ENCODE measurements around the gene NR4A1. TPM values are rescaled to one million over a fixed set of nuclear protein-coding genes. Genes with fewer than 3 reads are reported as not detected.

Gene NR4A1
- polyA plus RNA-seq (ENCODE audit: insufficient read depth in 1 of 5, insufficient read length in 5 of 5, low replicate concordance in 1 of 5) = 100 to 1,000 TPM in 2 of 5 donors, 10 to 100 TPM in 3; 16.6 to 160 (median 69.9) TPM
- long read RNA-seq, donor 1, full-length matches to known transcripts = 21 of 26 reads
- long read RNA-seq, donor 1, partial matches to known transcripts = 5 of 26 reads
- long read RNA-seq, donor 1, other reads (novel, unspliced or antisense) = 0 of 26 reads
- long read RNA-seq, donor 2, full-length matches to known transcripts = 14 of 22 reads
- long read RNA-seq, donor 2, partial matches to known transcripts = 8 of 22 reads
- long read RNA-seq, donor 2, other reads (novel, unspliced or antisense) = 0 of 22 reads
- long read RNA-seq, donor 3, full-length matches to known transcripts = 4 of 12 reads
- long read RNA-seq, donor 3, partial matches to known transcripts = 8 of 12 reads
- long read RNA-seq, donor 3, other reads (novel, unspliced or antisense) = 0 of 12 reads
- long read RNA-seq, donor 4, full-length matches to known transcripts = 6 of 6 reads
- long read RNA-seq, donor 4, partial matches to known transcripts = 0 of 6 reads
- long read RNA-seq, donor 4, other reads (novel, unspliced or antisense) = 0 of 6 reads
- long read RNA-seq, donor 5, full-length matches to known transcripts = 13 of 13 reads
- long read RNA-seq, donor 5, partial matches to known transcripts = 0 of 13 reads
- long read RNA-seq, donor 5, other reads (novel, unspliced or antisense) = 0 of 13 reads
- long read RNA-seq, donor 6, full-length matches to known transcripts = 74 of 94 reads
- long read RNA-seq, donor 6, partial matches to known transcripts = 20 of 94 reads
- long read RNA-seq, donor 6, other reads (novel, unspliced or antisense) = 0 of 94 reads
- long read RNA-seq, donor 7, full-length matches to known transcripts = 62 of 70 reads
- long read RNA-seq, donor 7, partial matches to known transcripts = 8 of 70 reads
- long read RNA-seq, donor 7, other reads (novel, unspliced or antisense) = 0 of 70 reads
- long read RNA-seq, donor 8, full-length matches to known transcripts = 6 of 6 reads
- long read RNA-seq, donor 8, partial matches to known transcripts = 0 of 6 reads
- long read RNA-seq, donor 8, other reads (novel, unspliced or antisense) = 0 of 6 reads

- DNase-seq = peak; percentile 95 to 96
Measured at GRCh38 chr12:52050758-52051541, at the start of gene NR4A1. TSS of gene NR4A1 (plus strand) at chr12:52051442. CDS start at chr12:52054329, 2,887 bp downstream.

GRCh38 chr12:52003016-52003550 lies 48.2 kb upstream of the NR4A1 start:
- no peak for DNase-seq

GRCh38 chr12:52003591-52003990 lies 47.7 kb upstream of the NR4A1 start:
- no peak for DNase-seq

GRCh38 chr12:52004042-52004648 lies 47.1 kb upstream of the NR4A1 start:
- DNase-seq = no peak

- no peak for DNase-seq
Measured at GRCh38 chr12:52005218-52005902, 45.9 kb upstream of the NR4A1 start.

GRCh38 chr12:52005903-52006703 lies 45.1 kb upstream of the NR4A1 start:
- no peak for DNase-seq

GRCh38 chr12:52006726-52007157 lies 44.5 kb upstream of the NR4A1 start, which contains the start of gene TAMALIN:
TSS of gene TAMALIN (plus strand) at chr12:52006946. CDS start at chr12:52007020, 74 bp downstream.
- DNase-seq = peak; percentile 81 to 85

- no peak for DNase-seq
Measured at GRCh38 chr12:52007158-52007921, 43.9 kb upstream of the NR4A1 start.

GRCh38 chr12:52007982-52008510 lies 43.2 kb upstream of the NR4A1 start:
- DNase-seq = no peak

GRCh38 chr12:52009081-52009751 lies 42.0 kb upstream of the NR4A1 start:
- no peak for DNase-seq

- peak; percentile 95 to 96 for DNase-seq
Measured at GRCh38 chr12:52010152-52010622, 41.1 kb upstream of the NR4A1 start.

GRCh38 chr12:52010692-52011601 lies 40.3 kb upstream of the NR4A1 start:
- DNase-seq = no peak

GRCh38 chr12:52011602-52012214 lies 39.5 kb upstream of the NR4A1 start:
- DNase-seq = no peak

GRCh38 chr12:52013626-52014310 lies 37.5 kb upstream of the NR4A1 start:
- no peak for DNase-seq

Data from right lung (tissue), 10 donors.